Osteoblast (primary cell): ENCODE data around the gene TCP10L. TPM values are rescaled to one million over a fixed set of nuclear protein-coding genes. Genes with fewer than 3 reads are reported as not detected.

ENCODE experiments used
- DNase-seq: peaks from one replicate; pipeline ENCODE4 v3.0.0; 2011; ENCODE audit warnings: low spot score, mixed read lengths; ENCODE audit not compliant: insufficient read length; ENCODE audit errors: missing footprints
- H2AFZ ChIP-seq: 2 replicates; pipeline ENCODE4 v1.6.0; 2011; ENCODE audit warnings: mild to moderate bottlenecking, low read length
- H3K27ac ChIP-seq: 2 replicates; pipeline ENCODE4 v1.5.1; 2011; ENCODE audit warnings: mild to moderate bottlenecking, low read depth, low read length, moderate library complexity
- H3K27me3 ChIP-seq: 2 replicates; pipeline ENCODE4 v1.6.0; 2012; ENCODE audit warnings: mild to moderate bottlenecking, control low read depth, inconsistent platforms, low read length, moderate library complexity; ENCODE audit not compliant: insufficient read depth
- H3K36me3 ChIP-seq: 2 replicates; pipeline ENCODE4 v1.5.1; 2011; ENCODE audit warnings: mild to moderate bottlenecking, low read length, control low read depth, moderate library complexity; ENCODE audit not compliant: insufficient read depth
- H3K4me1 ChIP-seq: 2 replicates; pipeline ENCODE4 v1.5.1; 2011; ENCODE audit warnings: mild to moderate bottlenecking, low read length, control low read depth, moderate library complexity; ENCODE audit not compliant: insufficient read depth
- H3K4me2 ChIP-seq: 2 replicates; pipeline ENCODE4 v1.6.0; 2011; ENCODE audit warnings: mild to moderate bottlenecking, low read length; ENCODE audit not compliant: insufficient read depth
- H3K4me3 ChIP-seq: fragments of 200-600 bp; sonication (generic); 3 replicates; pipeline ENCODE4 v1.5.1; 2012; ENCODE audit warnings: mild to moderate bottlenecking, low read length, inconsistent platforms; ENCODE audit not compliant: insufficient read depth
- H3K79me2 ChIP-seq: 2 replicates; pipeline ENCODE4 v1.6.0; 2012; ENCODE audit warnings: mild to moderate bottlenecking, low read length, control low read depth, inconsistent platforms; ENCODE audit not compliant: insufficient read depth
- H3K9me3 ChIP-seq: 2 replicates; pipeline ENCODE4 v1.5.1; 2011; ENCODE audit warnings: low read depth, low read length, control low read depth
- H4K20me1 ChIP-seq: 2 replicates; pipeline ENCODE4 v1.6.0; 2012; ENCODE audit warnings: mild to moderate bottlenecking, low read length, control low read depth; ENCODE audit not compliant: insufficient read depth
- CTCF ChIP-seq: IDR thresholded peaks from 2 replicates; pipeline ENCODE4 v1.5.1; 2011; ENCODE audit warnings: mild to moderate bottlenecking, low read depth, low read length, moderate library complexity; ENCODE audit errors: extremely low read depth
- total RNA-seq: library from RNA; depleted of rRNA; stranded (reverse); fragments of >200 nt; gene quantifications from 2 replicates; pipeline ENCODE4 v1.2.3, GENCODE V29; 2012

TCP10L gene
- total RNA-seq, 1 donor, result 0.72 TPM

- no peak overlapping the region for H2AFZ ChIP-seq
- H3K79me2 ChIP-seq, result no peaks in the 10 kb centered on the region
- no peak overlapping the region for H3K4me2 ChIP-seq
- no peak overlapping the region for H3K27ac ChIP-seq
- H3K4me1 ChIP-seq, result peaks cover 4% of the 10 kb centered on the region
- no peak overlapping the region for H3K4me3 ChIP-seq
- H3K36me3 ChIP-seq, result peaks cover 56% of the 10 kb centered on the region
- no peak for TF ChIP-seq CTCF
- peaks cover 4% of the 10 kb centered on the region for H4K20me1 ChIP-seq
- H3K9me3 ChIP-seq, result no peaks in the 10 kb centered on the region
- DNase-seq, result no peak
- no peaks in the 10 kb centered on the region for H3K27me3 ChIP-seq
These were observed 16.8 kb upstream of the TCP10L start for GRCh38 chr21:32602099-32602498.

GRCh38 chr21:32599526-32599925 lies 14.2 kb upstream of the TCP10L start:
- Histone ChIP-seq H2AFZ (no peak overlapping the region), H3K4me1 (peaks cover 6% of the 10 kb centered on the region), H3K79me2 (no peaks in the 10 kb centered on the region), H3K36me3 (peaks cover 34% of the 10 kb centered on the region), H4K20me1 (peaks cover 2% of the 10 kb centered on the region), H3K4me2 (no peak overlapping the region), H3K27ac (no peak overlapping the region), H3K27me3 (no peaks in the 10 kb centered on the region), H3K4me3 (no peak overlapping the region), H3K9me3 (no peaks in the 10 kb centered on the region)
- TF ChIP-seq CTCF, result no peak
- no peak for DNase-seq

- DNase-seq, result no peak
- peaks cover 2% of the 10 kb centered on the region for H4K20me1 ChIP-seq
These were observed 13.8 kb upstream of the TCP10L start for GRCh38 chr21:32599091-32599490.

GRCh38 chr21:32597205-32597604 lies 11.9 kb upstream of the TCP10L start:
- Histone ChIP-seq H3K4me1 (peaks cover 6% of the 10 kb centered on the region), H3K4me2 (no peak overlapping the region), H2AFZ (no peak overlapping the region), H3K9me3 (no peaks in the 10 kb centered on the region), H3K27ac (peak overlapping the region; percentile 55), H3K27me3 (no peaks in the 10 kb centered on the region), H4K20me1 (peaks cover 2% of the 10 kb centered on the region), H3K79me2 (no peaks in the 10 kb centered on the region), H3K36me3 (peaks cover 16% of the 10 kb centered on the region), H3K4me3 (no peak overlapping the region)
- DNase-seq, result peak; percentile 86
- no peak for TF ChIP-seq CTCF

More at GRCh38 chr21:32599091-32599490, 13.8 kb upstream of the TCP10L start:
- Histone ChIP-seq H3K4me3 (no peak overlapping the region), H3K79me2 (no peaks in the 10 kb centered on the region), H3K4me2 (no peak overlapping the region), H3K9me3 (no peaks in the 10 kb centered on the region), H3K36me3 (peaks cover 34% of the 10 kb centered on the region), H3K27ac (no peak overlapping the region), H2AFZ (no peak overlapping the region), H3K27me3 (no peaks in the 10 kb centered on the region), H3K4me1 (peaks cover 6% of the 10 kb centered on the region)
- no peak for TF ChIP-seq CTCF
